Stimulated activated CD4-positive, alpha-beta T cell treated with anti-CD3 and anti-CD28 coated beads, Interleukin-2, amount 100 ng/mL, for 4 hours (primary cell): ENCODE data around the gene LRRC27.
A peak's percentile ranks its signal among the peaks of the same experiment; 100 is the strongest.
"Not testable (repeated sequence)": the region's sequence is repeated elsewhere in the genome, so short reads cannot be mapped to it uniquely, and the experiment has no call there.

ENCODE experiments used
- DNase-seq: peaks from one replicate; pipeline ENCODE4 v3.0.0-alpha.2; 2020; ENCODE audit warnings: low read depth

Gene LRRC27

DNA sequence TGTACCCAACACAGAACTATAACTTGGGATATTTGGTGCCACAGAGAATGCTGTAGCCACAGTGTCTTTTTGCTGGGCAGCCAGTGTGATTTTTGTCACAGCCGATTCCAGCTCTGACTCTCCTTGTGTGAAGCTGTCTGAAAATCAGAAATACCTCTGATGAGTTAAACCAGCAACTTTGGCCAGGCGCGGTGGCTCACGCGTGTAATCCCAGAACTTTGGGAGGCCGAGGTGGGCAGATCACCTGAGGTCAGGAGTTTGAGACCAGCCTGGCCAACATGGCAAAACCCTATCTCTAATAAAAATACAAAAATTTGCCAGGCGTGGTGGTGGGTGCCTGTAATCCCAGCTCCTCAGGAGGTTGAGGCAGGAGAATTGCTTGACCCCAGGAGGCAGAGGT lies 5.9 kb downstream of the LRRC27 start:
- not testable (repeated sequence) for DNase-seq

DNA sequence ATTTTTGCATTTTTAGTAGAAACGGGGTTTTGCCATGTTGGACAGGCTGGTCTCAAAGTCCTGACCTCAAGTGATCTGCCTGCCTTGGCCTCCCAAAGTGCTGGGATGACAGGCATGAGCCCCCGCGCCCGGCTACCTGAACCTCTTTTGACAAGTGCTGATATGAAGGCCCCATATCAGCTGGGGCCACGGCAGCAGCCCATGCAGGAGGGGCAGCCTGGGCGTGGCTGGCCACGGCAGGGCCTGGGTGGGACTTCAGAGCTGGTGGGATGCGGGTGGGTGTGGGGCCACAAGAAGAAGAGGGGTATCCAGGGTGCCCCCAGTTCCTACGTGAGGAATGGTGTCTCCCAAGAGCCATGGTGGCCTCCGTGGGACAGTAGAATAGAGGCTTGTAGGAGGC lies 6.9 kb downstream of the LRRC27 start:
- DNase-seq, result no peak

DNA sequence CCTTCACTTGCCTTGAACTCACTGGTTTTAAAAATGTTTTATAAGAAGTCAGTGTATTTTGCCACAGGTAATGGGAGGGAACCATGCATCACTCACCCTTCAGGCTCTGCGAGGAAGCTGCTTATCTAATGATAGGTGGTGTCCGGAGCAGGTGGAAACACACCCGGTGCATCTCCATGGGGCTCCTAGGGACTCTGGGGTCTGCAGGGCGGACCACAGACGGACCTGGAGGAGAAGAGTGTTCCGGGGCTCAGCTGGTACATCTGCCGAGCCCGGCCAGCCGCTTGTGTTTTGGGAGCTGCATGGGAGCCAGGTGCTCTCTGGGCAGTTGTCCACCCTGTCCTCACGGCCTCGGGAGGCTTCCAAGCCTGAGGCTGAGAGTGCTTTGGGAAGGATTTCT lies 7.3 kb downstream of the LRRC27 start:
- no peak for DNase-seq

- DNase-seq, result no peak
Measured at GRCh38 chr10:132341017-132341416, 9.0 kb downstream of the LRRC27 start.

DNA sequence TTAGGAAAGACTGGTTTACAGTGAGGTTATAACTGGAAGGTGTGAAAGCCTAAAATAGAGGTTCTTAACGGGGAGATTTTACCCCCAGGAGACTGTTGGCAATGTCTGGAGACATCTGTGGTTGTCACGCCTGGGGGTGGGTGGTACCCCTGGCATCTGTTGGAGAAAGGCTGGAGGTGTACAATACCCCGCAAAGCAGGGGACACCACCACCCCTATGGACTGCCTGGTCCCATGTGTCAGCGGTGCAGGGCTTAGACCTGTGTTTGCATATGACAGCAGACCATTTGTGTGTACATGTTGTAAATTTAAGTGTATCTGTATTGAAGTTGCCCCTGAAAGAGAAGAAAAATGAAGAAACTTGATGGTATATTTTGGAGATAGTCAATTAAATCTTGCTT lies 9.8 kb downstream of the LRRC27 start:
- no peak for DNase-seq

DNA sequence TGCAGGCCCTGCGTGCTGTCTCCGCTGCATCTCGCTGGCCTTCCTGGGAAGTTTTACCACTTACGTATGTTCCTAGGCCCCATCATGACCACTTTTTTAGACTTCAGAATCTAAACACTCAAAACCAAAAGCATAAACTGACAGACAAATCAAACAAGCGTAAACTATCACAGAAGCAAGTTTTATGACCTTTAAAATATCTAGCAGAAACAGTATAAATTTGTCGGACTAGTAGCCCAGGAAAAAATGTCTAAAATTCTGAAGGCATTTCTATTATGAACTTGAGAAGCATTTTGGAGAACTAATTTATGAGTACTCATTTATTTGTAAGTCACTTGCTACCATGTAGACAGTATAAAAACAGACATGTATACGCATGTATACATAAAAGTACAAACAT lies 10.6 kb downstream of the LRRC27 start:
- no peak for DNase-seq

DNA sequence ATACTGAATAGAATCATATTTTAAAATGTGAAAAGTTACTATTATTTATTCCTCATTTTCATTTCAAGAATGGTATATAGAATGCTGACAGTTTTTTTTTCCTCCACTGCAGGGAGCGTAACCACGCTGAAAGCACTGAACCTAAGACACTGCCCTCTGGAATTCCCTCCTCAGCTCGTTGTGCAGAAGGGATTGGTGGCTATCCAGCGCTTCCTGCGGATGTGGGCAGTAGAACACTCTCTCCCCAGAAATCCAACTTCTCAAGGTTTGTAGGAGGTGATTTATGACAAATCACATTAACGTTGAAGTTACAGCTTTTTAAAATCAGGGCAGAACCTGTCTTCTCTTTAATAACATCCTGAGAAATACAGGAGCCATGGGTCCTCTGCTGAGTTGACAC lies 12.4 kb downstream of the LRRC27 start:
- DNase-seq, result no peak

DNA sequence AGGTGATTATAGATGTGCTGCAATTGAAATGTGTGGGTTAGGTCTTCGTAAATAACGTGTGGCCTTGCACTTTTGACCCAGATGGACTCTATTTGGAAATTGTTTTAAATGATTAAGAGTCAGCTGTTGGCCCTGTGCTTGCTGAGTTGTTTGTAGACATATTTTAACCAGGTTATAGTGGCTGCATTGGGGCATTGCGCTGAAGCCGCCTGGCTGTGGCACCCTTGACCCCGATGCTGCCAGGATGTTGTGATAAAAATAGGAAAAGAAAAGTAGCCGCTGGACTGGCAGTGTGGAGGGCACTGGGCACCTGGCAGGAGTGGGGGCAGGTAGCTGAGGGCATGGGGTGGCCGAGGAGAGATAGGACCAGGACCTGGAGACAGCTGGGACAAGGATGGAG lies 13.4 kb downstream of the LRRC27 start:
- no peak for DNase-seq

DNA sequence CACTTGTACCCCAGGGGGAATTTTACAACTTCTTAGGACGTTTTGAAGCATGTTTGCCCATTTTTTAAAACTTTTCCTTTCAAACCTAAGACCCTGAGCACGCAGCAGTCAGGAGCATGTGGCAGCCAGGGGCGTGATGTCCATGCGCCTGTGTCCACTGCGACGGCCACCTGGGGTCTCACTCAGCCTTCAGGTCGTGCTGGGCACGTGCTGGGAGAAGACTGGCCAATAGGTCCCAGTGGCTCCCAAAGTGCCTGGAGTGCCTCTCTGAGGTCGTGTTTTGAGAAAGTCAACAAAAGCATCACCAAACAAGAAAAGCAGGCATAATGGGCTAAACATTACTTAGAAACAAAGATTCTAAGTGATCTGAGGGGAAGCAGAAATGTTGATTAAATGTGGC lies 14.8 kb downstream of the LRRC27 start:
- DNase-seq, result no peak

GRCh38 chr10:132347211-132347930 lies 15.4 kb downstream of the LRRC27 start:
- DNase-seq, result no peak

- DNase-seq, result no peak
Measured at GRCh38 chr10:132347931-132348267, 15.9 kb downstream of the LRRC27 start.

DNA sequence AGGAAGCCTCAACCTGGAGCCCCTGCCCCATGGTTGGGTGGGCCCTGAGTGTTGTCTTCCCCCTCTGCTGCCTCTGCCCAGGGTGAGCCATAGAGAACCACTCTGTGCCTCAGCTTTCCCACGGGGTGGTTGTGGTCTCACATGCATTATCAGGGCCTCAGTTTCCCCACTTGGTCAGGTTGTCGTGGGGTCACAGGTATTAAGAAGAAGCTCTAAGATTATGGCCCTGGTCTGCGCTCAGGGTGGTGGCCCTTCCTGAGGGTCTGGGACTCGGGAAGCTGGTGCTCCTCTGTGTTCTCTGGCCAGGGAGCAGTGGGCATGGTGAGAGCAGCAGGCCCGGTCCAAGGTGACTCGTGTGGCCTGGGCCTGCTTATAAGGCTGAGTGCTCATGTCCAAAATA lies 17.8 kb downstream of the LRRC27 start:
- DNase-seq, result no peak

DNA sequence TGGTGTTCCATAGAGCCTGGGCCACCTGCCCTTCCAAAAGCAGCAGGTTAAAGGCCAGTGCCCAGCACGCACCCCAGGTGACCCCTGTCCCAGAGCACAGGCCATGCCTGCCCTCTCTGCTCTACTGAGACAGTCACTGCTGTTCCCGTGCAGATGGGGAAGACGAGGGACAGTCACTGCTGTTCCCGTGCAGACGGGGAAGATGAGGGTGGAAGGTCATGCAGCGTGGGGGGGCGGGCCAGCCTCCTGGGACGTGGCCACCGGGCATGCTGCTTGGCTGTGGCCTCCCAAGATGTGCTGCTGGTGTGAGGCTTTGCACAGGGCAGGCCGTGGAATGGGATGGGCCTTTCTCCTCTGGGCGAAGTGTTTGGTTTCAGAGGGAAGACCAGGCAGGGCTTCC lies 18.4 kb downstream of the LRRC27 start:
- DNase-seq, result no peak

- DNase-seq, result no peak
Measured at GRCh38 chr10:132350946-132351345, 19.0 kb downstream of the LRRC27 start.

- no peak for DNase-seq
Measured at GRCh38 chr10:132351611-132352010, 19.6 kb downstream of the LRRC27 start.

DNA sequence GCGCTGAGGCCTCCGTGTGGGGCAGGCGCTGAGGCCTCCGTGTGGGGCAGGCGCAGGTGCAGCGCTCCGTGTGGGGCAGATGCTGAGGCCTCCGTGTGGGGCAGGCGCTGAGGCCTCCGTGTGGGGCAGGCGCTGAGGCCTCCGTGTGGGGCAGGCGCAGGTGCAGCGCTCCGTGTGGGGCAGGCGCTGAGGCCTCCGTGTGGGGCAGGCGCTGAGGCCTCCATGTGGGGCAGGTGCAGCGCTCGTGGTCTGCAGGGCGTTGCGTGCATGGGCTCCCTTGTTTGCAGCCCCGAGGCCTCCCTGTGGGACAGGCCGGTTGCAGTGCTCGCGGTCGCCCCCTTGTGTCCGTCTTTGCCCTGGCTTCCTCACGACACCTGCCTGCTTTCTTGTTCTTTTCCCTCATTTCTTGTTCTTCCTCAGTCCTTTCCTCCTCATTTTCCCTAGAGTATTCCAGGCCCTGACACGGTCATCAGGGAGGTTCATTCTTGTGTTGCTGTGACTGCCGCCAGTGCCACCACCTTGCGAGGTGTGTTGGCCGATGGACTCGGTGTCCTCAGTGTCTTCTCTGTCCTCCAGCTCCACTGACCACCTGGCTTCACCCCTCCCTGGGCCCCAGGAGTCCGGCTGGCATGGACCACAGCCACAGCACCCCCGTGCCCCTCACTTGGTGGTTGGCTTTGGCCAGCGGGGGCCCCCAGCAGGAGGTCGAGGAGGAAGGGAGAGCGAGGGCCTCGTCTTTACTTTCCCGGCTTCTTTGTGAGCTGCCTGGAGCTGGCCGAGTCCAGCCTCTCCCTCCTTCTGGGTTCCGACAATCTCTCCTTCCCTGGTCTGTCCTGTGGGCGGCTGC lies 20.7 kb downstream of the LRRC27 start:
- DNase-seq, result peak; percentile 65

- DNase-seq, result no peak
Measured at GRCh38 chr10:132353456-132354355, 21.7 kb downstream of the LRRC27 start.

DNA sequence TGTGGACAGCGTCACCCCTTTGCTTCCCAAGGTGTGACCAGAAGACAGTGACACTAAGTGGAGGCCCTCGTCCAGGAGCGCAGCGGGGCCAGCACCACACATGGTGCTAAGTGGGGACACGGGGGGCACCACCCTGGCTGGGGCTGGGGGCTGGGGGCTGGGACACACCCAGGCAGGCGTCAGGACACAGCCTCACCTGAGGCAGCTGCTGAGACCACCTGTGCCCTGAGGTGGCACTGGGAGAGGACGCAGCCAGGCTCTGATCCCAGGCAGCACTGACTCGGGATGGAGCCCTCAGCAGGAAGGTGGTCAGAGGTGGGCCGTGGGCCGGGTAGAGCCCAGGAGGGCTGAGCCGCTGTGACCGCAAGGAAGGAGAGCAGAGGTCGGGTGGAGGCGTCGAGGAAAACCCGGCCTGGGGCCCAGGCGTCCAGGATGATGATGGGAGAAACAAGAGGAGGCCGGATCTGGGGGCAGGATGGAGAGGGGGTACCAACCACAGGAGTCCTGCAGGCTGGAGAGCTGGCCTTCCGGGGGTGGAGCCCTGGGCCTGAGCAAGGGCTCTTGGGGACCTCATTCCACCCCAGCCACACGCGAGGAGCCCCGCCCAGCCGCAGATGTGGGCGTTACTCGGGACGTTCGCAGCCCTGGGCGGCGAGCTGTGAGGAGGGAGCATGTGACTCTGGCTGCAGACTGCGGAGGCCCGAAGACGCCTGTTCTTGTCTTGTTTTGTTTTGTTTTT lies 22.5 kb downstream of the LRRC27 start:
- no peak for DNase-seq

DNA sequence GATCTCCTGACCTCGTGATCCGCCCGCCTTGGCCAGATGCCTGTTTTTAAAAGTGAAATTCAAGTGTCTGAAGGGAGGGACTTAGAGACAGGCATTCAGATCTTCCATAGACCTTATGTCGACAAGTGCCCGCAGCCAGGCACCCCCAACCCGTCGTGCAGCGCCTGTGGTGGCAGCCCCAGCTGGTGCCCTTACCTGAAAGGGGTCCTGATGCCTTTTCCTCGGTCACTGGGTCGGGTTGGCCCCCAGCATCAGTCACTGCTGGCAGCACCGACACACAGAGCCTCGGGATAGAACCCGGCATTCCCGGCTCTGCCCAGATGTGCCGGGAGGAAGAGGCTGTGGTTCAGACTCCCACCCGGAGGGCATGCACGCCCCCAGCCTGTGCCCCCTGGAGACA lies 23.3 kb downstream of the LRRC27 start:
- no peak for DNase-seq

GRCh38 chr10:132355754-132356153 lies 23.8 kb downstream of the LRRC27 start:
- DNase-seq, result no peak

DNA sequence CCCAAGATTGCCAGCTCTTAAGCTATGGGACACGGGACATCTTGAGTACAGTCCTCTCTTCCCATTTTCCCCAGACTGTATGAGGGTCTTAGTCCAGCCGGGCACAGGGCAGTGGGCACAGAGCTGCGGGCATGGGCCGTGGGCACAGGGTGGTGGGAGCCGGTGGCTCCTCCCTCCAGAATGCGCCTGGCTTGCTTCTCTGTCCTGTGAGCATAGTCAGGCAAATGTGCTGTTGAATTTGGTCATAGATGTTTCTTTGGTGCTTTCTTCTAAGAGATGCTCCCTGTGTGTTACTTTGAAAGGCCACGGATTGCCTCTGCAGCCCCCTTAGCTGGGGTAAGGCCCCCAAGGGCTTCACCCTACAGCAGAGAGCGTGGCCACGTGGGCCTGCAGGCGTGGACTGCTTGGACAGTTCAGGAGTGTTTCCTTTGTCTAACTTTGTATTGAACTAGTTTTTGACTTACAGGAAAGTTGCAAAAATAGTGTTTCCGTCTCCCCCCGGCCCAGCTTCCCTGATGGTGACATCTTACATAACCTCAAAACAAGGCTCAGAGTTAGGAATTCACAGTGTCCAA lies 24.7 kb downstream of the LRRC27 start:
- no peak for DNase-seq
